ENCODE data around the gene PLBD1. TPM values are rescaled to one million over a fixed set of nuclear protein-coding genes. Genes with fewer than 3 reads are reported as not detected.
A peak's percentile ranks its signal among the peaks of the same experiment; 100 is the strongest.

Gene PLBD1
- total RNA-seq, 2 donors from 2014 or later, result 17.9 to 32.5 TPM

DNA sequence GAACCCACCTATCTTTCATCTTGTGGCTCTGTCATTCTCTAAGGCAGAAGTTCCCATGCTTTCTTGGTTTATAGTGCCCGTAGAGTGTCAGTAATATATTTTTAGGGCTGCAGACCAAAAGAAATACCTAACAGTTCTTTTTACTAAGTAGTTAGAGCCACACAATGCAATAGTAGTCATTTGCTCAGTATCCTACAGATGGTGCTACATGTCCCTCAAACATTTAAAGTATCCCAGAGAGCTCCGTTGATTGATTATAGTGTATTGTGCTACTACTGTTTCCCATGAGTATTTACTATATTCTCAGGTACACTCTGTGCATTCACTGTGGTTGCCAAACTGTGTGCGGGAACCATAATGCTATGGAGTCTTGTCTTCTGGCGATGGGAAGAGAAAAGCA is 4.7 kb upstream of the PLBD1 start:
- Histone ChIP-seq H3K27me3 (ENCODE audit: control insufficient read depth, insufficient read depth, low read length, poor library complexity, severe bottlenecking) (peaks cover 7% of the 10 kb centered on the region), H3K4me1 (ENCODE audit: control insufficient read depth, insufficient read depth, low read length) (no peaks in the 10 kb centered on the region), H3K4me3 (ENCODE audit: low read length) (no peak overlapping the region), H3K9me3 (ENCODE audit: control insufficient read depth, low read length) (no peaks in the 10 kb centered on the region), H3K27ac (ENCODE audit: low read depth, low read length) (no peak overlapping the region), H3K9ac (ENCODE audit: extremely low read depth, low read length, poor library complexity, severe bottlenecking) (no peak overlapping the region), H3K36me3 (ENCODE audit: control insufficient read depth, insufficient read depth, low read length) (no peaks in the 10 kb centered on the region)
- TF ChIP-seq, protein P1, sequence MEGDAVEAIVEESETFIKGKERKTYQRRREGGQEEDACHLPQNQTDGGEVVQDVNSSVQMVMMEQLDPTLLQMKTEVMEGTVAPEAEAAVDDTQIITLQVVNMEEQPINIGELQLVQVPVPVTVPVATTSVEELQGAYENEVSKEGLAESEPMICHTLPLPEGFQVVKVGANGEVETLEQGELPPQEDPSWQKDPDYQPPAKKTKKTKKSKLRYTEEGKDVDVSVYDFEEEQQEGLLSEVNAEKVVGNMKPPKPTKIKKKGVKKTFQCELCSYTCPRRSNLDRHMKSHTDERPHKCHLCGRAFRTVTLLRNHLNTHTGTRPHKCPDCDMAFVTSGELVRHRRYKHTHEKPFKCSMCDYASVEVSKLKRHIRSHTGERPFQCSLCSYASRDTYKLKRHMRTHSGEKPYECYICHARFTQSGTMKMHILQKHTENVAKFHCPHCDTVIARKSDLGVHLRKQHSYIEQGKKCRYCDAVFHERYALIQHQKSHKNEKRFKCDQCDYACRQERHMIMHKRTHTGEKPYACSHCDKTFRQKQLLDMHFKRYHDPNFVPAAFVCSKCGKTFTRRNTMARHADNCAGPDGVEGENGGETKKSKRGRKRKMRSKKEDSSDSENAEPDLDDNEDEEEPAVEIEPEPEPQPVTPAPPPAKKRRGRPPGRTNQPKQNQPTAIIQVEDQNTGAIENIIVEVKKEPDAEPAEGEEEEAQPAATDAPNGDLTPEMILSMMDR (conservative IDR thresholded peaks at IDR 0.05), result peak; percentile 77
- Mint-ChIP-seq H3K36me3 (ENCODE audit: low read depth) (no peaks in the 10 kb centered on the region), H3K4me1 (peaks cover 26% of the 10 kb centered on the region), H3K4me3 (no peak overlapping the region), H3K27ac (no peak overlapping the region), H3K9me3 (no peaks in the 10 kb centered on the region), H3K27me3 (ENCODE audit: insufficient read depth) (no peaks in the 10 kb centered on the region)
- no peak for DNase-seq
- WGBS, 2 experiments (ENCODE audit: insufficient coverage in 1 of 2, insufficient read length in 1 of 2), result 88 to 97% methylated on average over 1 to 2 of the region's 4 CpGs

DNA sequence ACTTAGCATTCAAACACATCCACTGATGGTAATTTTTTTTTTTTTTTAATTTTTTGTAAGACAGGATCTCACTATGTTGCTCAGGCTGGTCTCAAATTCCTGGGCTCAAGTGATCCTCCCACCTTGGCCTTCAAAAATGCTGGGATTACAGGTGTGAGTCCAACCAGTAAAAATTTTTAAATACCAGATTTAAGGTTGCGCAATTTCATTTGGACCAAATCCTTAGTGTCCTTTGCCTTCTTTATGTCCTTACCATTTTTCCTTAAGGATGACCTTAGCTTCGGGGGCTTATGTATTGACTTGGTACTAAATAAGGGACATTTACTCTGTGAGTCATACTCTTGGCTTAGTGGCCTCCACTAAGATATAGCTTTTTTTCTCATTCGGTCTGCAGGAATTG is 4.1 kb upstream of the PLBD1 start:
- H3K4me3 ChIP-seq (ENCODE audit: low read length), result no peak overlapping the region
- H3K9me3 ChIP-seq (ENCODE audit: control insufficient read depth, low read length), result no peaks in the 10 kb centered on the region
- Mint-ChIP-seq H3K27me3 (ENCODE audit: insufficient read depth) (peaks cover 2% of the 10 kb centered on the region), H3K9me3 (no peaks in the 10 kb centered on the region), H3K4me1 (peaks cover 29% of the 10 kb centered on the region), H3K36me3 (ENCODE audit: low read depth) (no peaks in the 10 kb centered on the region), H3K4me3 (no peak overlapping the region), H3K27ac (no peak overlapping the region)
- H3K27ac ChIP-seq (ENCODE audit: low read depth, low read length), result no peak overlapping the region
- no peaks in the 10 kb centered on the region for H3K4me1 ChIP-seq (ENCODE audit: control insufficient read depth, insufficient read depth, low read length)
- DNase-seq, result no peak
- peaks cover 12% of the 10 kb centered on the region for H3K27me3 ChIP-seq (ENCODE audit: control insufficient read depth, insufficient read depth, low read length, poor library complexity, severe bottlenecking)
- 90 to 91% methylated on average over 3 of the region's 3 CpGs for WGBS, 2 experiments (ENCODE audit: insufficient coverage in 1 of 2, insufficient read length in 1 of 2)
- TF ChIP-seq, protein P1 (conservative IDR thresholded peaks at IDR 0.05), result no peak
- H3K9ac ChIP-seq (ENCODE audit: extremely low read depth, low read length, poor library complexity, severe bottlenecking), result no peak overlapping the region
- H3K36me3 ChIP-seq (ENCODE audit: control insufficient read depth, insufficient read depth, low read length), result no peaks in the 10 kb centered on the region

- H3K9me3 ChIP-seq (ENCODE audit: control insufficient read depth, low read length), result no peaks in the 10 kb centered on the region
- H3K4me3 ChIP-seq (ENCODE audit: low read length), result no peak overlapping the region
- H3K4me1 ChIP-seq (ENCODE audit: control insufficient read depth, insufficient read depth, low read length), result no peaks in the 10 kb centered on the region
- H3K27me3 ChIP-seq (ENCODE audit: control insufficient read depth, insufficient read depth, low read length, poor library complexity, severe bottlenecking), result peaks cover 16% of the 10 kb centered on the region
- H3K9ac ChIP-seq (ENCODE audit: extremely low read depth, low read length, poor library complexity, severe bottlenecking), result no peak overlapping the region
- Mint-ChIP-seq H3K4me3 (no peak overlapping the region), H3K36me3 (ENCODE audit: low read depth) (no peaks in the 10 kb centered on the region), H3K4me1 (peaks cover 35% of the 10 kb centered on the region), H3K27me3 (ENCODE audit: insufficient read depth) (peaks cover 2% of the 10 kb centered on the region), H3K27ac (peak overlapping the region; percentile 12), H3K9me3 (no peaks in the 10 kb centered on the region)
- H3K36me3 ChIP-seq (ENCODE audit: control insufficient read depth, insufficient read depth, low read length), result no peaks in the 10 kb centered on the region
- DNase-seq, result no peak
- 94 to 100% methylated on average over 1 of the region's 1 CpG for WGBS, 2 experiments (ENCODE audit: insufficient coverage in 1 of 2, insufficient read length in 1 of 2)
- no peak overlapping the region for H3K27ac ChIP-seq (ENCODE audit: low read depth, low read length)
- TF ChIP-seq, protein P1 (conservative IDR thresholded peaks at IDR 0.05), result no peak
These were observed 2.5 kb upstream of the PLBD1 start for GRCh38 chr12:14570231-14570630.
